NCI-H1694 (cell line): ENCODE results near the gene SLC1A5.
"Not testable (repeated sequence)": the region's sequence is repeated elsewhere in the genome, so short reads cannot be mapped to it uniquely, and the experiment has no call there.

ENCODE experiments used
- DNase-seq: peaks from one replicate; lab custom pipeline; 2025; lab: John Stamatoyannopoulos, UW

Gene SLC1A5

DNA sequence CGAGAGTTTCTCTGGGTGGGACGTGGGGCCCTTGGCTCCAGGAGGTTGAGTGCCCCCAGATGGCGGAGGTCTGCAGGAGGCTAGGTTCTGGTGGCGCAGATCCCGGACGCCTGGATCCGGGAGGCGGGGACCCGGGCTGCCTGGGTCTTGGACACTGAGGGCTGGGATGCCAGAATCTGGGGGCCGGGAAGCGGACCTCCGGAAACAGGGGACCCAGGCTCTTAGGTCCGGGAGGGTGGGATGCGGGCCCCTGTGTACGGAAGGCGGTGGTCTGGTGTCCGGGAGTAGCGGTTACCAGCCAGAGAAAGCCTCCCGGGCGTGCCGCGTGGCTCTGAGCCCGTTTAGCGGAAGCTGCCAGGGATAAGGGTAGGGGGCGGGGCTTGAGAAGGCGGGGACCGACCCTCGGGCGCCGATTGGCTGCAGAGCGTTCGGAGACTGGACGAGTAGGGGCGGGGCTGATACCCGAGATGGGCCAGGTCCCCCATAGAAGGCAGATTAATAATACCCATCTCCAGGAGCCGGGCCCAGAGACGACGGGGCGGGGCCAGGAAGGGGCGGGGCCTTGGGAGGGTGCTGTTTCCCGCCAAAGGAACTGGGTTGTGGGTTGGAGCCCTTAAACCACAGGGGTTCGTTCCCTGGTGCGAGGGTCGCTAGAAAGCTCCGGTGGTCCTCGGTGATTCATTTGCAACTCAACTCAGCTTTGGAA, at the start of gene SLC1A5:
Gene SLC1A5, minus strand, starts transcription at position 333 of the 706 bp plus-strand sequence. CDS start 629 bp downstream, outside the sequence.
- peak; percentile 95 for DNase-seq

DNA sequence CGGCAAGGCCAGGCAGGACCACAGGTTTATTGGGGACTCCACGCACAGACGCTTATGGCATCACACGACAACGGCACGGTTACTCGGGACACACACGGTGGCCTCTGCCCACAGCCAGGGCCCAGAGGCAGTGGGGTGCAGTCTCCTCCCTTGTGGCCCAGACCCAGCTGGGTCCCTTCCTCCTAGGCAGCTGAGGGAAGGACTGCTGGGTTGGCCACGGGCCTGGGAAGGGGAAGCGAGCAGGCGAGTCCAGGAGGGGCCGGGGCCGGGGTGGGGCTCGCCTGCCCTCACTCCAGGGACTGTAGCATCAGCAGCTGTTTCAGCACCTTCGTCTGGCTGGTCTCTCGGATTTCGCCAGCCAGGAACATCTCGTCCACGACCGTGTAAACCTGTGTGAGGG, 49.8 kb upstream of the SLC1A5 start:
- no peak for DNase-seq

DNA sequence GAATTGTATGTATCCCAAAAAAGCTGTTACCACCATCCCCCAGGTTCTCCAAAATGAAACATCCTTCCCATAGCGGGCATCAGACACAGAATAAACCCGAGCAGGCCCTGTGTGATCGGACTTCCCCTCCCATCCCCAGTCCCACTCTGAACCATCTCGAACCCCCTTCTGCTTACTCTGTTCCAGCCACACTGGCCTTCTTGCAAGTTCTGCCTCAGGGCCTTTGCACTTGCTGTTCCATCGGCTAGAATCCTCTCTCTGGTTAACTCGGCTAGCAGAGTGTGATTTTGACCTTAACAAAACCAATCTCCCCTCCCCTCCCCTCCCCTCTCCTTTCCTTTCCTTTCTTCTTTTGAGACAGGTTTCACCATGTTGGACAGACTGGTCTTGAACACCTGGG, 46.6 kb upstream of the SLC1A5 start:
- DNase-seq, result no peak

DNA sequence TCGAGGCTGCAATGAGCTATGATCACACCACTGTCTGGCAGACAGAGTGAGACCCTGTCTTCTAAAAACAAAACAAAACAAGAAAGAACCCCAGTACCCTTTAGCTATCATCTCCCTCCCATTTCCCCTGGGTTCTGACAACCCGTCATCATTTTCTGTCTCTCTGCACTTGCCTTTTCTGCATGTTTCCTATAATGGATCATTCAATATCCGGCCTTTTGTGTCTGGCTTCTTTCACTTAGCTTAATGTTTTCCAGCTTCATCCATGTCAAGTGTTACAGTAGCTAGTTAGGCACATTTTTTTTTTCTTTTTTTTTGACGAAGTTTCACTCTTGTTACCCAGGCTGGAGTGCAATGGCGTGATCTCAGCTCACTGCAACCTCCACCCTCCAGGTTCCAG, 45.7 kb upstream of the SLC1A5 start:
- DNase-seq, result no peak

DNA sequence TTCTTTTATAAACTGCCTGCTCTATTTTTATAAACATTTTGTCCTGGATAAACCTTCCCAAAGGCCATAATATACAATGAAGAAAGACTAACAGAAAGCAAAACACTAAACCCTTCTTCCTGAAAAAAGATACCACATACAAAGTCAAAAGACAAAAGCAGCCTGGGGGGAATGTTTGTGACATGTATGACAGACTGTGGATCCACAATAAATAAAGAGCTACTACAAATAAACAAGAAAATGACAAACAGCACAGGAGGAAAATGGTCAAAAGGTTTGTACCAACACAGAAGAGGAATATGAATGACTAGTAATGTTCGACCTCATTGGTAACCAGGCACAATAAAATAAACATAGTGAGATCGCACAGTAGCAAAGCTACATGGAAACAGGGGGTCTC, 42.5 kb upstream of the SLC1A5 start:
- no peak for DNase-seq

DNA sequence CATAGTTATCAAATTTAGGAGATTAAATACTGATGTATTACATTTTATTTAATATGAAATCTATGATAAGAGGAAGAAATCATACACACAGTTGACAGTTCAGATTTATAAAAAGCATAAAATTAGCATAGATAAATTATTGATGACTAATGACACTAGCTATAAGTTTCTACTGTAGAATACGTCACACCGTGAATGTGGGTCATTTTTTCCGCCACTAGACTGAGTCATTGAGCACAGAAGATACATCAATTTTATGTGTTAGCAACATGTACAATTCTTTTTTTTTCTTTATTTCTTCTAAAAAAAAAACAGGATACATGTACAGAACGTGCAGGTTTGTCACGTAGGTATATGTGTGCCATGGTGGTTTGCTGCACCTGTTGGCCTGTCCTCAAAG, 40.1 kb upstream of the SLC1A5 start:
- no peak for DNase-seq

DNA sequence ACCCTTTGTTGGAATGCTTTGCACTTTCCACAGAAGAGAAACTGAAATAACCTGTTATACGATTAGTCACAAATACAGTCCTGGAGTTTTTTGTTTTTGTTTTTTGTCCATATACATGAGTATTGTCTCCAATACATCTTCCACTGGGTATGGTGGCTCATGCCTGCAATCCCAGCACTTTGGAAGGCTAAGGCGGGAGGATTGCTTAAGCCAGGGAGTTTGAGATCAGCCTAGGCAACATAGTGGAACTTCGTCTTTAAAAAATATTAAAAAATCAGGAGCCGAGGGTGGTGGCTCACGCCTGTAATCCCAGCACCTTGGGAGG, 37.3 kb upstream of the SLC1A5 start:
- no peak for DNase-seq

DNA sequence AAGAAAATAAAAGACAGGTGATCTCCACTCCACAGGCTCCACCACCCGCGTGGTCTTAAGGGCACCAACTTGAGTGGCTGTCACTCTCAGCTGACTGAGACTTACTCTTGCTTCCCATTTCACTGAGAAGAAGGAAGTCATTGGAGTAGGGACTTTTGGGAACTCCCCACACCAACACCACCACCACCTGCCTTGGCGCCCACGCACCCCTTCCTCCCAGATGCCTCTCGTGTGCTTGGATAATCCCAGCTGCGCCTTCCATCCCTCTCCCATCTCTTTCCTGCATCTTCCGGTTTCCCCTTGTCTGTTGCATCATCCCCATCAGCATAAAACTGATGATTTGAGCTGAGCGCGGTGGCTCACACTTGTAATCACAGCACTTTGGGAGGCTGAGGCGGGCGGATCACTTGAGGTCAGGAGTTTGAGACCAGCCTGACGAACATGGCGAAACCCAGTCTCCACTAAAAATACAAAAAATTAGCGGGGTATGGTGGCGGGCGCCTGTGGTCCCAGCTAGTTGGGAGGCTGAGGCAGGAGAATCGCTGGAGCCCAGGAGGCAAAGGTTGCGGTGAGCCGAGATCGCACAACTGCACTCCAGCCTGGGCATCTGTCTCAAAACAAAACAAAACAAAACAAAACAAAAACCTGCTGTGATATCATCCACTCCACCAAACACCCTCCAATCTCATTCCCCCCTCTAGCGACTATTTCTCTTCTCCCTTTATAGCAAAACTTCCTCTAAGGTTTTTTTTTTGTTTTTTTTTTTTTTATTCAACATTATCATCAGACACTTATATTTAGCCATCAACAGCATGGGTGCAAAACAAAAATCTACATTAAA, 36.7 kb upstream of the SLC1A5 start:
- no peak for DNase-seq

DNA sequence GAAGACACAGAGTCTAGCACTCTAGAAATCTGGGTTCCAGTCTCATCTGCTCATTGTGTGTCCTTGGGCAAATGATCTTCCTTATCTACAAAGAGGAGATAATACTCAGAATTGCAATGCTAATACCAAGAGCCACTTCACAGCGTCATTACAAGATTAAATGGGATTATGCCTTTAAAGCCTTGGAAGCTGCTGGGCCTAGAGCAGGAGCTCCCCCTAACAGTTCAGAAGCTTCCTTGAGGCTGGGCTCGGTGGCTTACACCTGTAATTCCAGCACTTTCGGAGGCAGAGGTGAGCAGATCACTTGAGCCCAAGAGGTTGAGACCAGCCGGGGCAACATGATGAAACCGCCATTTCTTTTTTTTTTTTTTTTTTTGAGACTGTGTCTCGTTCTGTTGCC, 34.7 kb upstream of the SLC1A5 start:
- DNase-seq, result no peak

DNA sequence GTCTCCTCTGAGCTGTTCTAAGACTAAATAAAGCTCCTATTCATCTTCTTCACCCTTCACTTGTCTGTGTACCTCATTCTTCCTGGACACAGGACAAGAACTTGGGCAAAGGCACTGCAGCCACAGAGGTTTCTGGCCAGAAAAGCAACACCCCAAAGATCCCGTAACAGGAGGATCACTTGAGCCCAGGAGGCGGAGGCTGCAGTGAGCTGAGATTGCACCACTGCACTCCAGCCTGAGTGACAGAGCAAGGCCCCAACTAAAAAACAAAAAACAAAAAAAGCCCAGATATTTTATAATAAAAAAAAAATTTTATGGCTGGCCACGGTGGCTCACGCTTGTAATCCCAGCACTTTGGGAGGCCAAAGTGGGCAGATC, 34.0 kb upstream of the SLC1A5 start:
- not testable (repeated sequence) for DNase-seq

DNA sequence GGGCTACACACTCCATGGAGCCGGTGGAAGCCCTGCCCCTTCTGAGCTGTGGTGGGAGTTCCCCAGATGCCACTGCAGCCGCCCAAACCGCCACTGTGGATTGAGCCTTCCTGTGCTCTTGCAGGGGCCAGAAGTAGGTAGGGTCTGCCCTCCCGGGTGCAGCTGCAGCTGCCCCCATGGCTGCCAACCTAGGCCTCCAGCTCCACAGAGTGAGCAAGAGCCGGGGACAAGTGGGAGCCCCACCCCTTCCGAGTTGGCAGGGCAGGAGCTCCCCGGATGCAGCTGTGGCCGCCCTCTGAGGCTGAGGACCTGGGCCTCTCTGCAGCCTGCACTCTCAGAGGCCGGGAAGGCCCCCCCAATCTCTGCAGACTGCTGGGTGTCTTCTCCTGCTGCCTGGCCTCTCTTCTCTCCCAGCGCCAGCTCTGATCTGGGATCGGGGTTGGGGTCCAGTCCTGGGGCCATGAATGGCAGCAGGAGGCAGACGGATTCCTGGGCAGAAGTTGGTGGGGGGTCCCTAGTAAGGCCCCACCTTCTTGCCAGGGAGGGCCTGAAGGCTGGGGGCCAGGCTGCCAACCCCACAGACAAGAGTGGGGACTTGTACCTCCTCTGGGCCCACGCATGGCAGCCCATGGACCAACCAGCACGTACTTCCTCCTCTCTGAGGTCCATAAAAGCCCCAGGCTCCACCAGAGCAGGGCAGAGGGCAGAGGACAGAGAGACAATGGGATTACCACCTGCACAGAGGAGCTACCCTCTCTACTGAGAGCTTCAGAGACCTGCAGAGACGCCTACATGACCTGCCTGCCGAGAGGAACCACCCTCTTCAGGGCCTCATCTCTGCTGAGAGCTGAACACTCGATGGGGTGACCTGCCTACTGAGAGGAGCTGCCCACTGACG, 33.4 kb upstream of the SLC1A5 start:
- no peak for DNase-seq

DNA sequence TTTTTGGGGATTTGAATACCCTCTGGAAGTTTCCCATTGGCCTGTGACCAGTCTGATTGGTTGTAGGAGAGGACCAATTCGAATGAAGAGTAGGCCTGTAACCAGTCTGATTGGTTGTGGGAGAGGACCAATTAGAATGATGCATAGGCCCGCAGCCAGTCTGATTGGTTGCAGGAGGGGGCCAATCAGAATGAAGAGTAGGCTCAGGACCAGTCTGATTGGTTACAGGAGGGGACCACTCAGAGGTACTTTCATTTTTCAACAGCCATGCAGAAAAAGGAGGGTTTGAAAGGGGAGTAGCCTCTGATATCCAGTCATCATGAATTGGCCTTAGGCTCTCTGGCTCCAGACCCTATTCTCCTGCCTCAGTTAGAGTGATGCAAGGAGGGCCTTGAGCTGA, 30.4 kb upstream of the SLC1A5 start:
- DNase-seq, result no peak

DNA sequence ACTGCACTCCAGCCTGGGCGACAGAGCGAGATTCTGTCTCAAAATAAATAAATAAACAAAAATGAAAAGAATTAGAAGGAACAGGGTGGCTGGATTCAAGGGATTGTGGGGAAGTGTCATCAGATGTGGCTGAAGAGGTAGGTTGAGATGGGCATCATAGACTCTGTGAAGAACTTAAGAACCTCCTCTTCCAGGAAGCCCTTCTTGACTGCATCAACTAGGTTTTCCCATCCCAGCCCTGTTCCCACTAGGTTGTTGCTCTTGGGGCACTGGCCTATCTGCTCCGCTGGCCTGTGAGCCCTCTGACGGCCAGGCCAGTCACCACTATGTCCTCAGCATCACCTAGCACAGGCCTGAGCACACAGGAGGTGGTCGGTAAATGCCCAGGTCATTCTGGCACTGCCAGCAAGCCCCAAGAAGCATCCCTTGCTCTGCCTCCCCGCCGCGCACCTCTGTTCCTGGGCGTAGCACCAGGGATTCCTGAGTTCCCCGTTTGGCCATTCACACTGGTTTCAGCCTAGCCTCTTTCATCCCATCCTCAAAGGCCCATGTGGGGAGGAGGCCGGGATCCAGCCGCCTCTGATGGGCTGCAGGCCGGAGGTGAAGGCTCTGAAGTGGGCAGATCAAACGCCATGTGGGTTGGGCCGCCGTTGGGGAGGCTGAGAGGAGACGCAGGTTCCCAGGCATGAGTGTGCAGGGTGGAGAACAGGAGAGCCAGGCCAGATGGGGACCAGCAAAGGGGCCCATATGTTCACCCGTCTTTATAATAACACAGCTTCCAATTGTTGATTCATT, 27.6 kb upstream of the SLC1A5 start:
- peak; percentile 72 for DNase-seq

DNA sequence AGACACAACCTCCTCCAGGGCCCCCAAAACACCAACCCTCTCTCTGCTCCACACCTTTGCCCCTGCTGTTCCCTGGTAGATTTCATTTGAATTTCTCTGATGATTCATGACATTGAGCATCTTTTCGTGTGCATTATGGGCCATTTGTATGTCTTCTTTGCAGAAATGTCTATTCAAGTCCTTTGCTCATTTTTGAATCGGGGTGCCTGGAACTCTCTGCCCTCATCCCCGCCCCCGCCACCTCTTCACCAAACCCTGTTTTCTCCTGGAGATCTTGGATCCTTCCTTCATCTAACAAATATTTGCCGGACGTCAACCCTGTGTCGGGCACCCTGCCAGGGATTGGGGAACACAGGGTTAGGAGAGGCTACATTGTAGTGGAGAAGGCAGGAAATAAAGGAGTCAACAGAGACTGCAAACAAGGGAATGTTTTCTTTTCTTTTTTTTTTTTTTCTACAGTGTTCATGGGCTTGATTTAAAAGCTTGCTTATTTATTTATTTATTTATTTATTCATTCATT, 25.5 kb upstream of the SLC1A5 start:
- no peak for DNase-seq

DNA sequence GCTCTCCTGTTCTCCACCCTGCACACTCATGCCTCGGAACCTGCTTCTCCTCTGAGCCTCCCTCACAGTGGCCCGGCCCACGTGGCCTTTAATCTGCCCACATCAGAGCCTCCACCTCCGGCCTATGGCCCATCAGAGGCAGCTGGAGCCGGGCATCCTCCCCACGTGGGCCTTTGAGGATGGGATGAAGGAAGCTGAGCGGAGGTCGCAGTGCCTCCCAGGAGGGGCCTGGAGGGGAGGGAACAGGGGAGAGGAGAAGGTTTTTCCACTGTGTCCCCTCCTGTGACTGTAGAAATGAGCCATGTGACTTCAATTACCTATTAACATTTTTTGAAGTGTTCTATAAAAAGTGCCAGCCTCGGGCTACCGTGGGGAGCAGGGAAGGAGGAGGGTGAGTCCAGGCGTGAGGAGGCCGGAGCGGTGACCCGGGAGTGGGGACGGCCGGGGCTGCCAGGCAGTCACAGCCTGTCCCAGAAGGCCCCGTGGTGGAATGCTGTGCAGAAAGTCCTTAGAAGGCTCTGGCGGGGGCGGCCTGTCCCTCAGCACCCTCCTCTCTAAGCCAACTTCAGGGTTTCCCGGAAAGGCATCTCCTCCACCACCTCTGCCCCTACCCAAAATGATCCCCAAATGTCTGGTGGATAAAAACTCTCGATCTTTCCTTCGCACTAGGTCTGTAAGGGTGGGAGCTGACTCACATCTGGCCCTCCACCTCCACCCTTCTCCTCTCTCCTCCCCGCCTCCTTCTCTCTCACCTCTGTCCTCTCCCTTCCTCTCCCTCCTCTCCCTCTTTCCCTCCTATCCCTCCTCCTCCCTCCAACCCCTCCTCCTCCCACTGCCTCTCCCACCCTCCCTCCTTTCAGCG, 24.8 kb upstream of the SLC1A5 start:
- DNase-seq, result no peak

DNA sequence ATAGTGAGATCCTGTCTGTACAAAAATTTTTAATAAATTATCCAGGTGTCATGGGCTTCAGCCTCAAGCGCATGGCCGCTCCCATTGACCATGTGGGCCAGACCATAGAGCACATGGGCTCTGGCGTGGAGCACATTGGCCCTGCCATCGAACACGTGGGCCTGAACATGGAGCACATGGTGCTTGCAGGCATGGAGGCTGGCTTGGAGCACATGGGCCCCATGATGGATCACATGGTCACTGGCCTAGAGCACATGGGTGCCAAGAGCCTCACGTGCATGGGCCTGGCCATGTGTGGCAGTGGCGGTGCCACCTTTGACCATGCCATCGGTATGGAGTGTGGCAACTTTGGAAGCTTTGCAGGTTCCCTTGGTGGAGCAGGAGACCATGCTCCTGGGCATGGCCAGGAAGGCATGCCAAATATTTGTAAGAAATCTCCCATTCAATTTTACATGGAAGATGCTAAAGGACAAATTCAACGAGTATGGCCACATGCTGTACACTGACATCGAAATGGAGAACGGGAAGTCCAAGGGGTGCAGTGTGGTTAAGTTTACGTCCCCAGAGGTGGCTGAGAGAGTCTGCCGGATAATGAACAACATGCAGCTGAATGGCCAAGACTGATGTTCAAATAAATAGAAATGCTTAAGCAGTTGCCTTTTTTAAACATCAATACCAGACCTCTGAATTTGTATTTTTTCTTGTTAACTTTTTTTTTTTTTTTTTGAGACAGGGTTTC, 21.3 kb upstream of the SLC1A5 start:
- no peak for DNase-seq

DNA sequence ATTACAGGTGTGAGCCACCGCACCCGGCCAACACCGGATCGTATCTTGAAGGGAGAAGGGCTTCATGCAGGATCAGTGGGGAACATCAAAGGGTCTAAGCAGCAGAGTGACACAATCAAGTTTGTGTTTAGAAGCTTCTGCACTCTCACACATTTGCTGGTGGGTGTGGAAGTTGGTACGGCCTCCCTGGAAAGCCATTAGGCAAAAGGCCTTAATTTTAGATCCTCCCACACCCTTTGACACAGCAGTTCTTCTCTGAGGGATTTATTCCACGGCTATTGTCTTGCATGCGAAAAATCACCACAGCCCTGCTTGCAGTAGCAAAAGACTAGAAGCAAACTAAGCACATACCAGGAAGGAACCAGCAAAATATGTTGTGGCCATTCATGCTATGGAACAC, 18.3 kb upstream of the SLC1A5 start:
- DNase-seq, result no peak

DNA sequence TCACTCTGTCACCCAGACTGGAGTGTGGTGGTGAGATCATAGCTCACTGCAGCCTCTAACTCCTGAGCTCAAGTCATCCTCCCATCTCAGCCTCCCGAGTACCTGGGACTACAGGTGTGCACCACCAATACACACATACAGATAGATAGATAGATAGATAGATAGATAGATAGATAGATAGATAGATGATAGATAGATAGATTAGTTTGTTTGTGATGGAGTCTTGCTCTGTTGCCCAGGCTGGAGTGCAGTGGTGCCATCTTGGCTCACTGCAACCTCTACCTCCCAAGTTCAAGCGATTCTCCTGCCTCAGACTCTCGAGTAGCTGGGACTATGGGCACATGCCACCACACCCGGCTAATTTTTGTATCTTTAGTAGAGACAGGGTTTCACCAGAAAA, 16.0 kb upstream of the SLC1A5 start:
- not testable (repeated sequence) for DNase-seq

DNA sequence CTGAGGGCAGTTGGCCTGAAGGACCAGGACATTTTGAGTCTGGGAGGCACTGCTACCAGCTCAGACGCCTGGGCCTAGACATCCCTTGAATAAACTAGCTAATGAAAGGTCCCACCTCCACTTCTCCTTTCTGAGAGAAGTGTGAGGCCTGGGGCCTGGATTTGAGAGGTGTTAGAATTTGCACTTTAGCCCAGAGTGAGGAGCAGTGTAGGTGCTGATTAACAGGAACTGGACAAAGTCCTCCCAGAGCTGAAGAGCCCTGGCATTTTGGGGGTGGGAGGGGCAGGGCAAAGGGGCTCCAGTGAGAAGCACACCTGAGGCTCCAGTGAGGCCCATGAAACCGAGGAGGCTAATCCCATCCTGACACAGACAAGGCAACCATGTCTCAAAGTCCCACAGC, 15.2 kb upstream of the SLC1A5 start:
- no peak for DNase-seq

DNA sequence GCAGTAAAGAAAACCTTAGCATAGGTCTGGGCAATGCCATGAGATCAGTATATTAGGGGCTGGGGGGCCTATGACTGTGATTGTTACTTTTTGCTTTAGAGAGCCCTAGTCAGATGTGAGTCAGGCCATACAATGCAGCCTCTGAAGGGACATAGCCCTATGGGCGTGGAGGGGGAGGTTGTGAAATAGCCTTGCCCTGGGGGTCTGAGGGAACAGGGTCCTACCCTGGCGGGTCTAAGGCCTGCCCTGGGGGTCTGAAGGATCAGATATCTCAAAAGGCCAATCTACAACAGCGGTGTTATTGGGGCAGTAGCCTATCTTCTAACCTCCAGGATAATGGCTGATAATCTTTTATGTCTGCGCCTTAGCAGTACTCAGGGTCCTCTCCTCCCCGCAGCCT, 13.8 kb upstream of the SLC1A5 start:
- DNase-seq, result no peak
